ENCODE data around the gene GPR62. TPM values are rescaled to one million over a fixed set of nuclear protein-coding genes. Genes with fewer than 3 reads are reported as not detected.
"Not testable (repeated sequence)": the region's sequence is repeated elsewhere in the genome, so short reads cannot be mapped to it uniquely, and the experiment has no call there.

The GPR62 gene
- polyA plus RNA-seq, 4 donors, result 0.37 to 0.83 (median 0.59) TPM

DNA sequence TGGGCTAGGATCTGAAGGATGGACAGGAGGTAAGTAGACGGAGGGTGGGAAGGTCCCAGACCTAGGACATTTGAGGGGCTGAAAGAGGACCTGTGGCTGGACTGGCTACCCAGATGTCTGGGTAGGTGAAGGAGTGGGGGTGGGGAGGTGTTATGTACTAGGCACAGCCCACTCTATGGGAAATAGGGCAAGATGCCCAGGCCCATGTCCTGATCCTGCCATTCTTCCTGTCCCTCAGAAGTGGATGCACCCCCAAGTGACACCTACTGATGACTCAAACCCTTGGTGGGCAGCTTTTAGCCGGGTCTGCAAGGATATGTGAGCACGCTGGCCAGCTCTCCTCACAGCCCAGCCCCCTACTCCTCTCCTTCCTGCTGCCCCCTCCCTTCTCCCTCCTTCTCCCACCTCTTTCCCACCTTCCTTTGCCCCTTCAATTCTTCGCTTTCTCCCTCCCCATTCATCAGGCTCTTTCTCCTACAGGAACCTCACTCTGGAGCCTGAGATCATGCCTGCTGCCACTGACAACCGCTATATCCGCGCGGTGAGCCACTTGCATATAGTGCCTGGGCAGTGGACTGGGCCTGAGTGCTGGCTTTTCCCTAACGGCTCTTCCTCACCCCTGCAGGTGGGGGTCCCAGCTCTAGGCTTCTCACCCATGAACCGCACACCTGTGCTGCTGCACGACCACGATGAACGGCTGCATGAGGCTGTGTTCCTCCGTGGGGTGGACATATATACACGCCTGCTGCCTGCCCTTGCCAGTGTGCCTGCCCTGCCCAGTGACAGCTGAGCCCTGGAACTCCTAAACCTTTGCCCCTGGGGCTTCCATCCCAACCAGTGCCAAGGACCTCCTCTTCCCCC, 33.3 kb downstream of the GPR62 start:
- no peak for DNase-seq (ENCODE audit: low read depth in 4 of 4, low spot score in 2 of 4)

- not testable (repeated sequence) for DNase-seq (ENCODE audit: low read depth in 4 of 4, low spot score in 2 of 4)
These were observed 35.4 kb downstream of the GPR62 start for GRCh38 chr3:51990501-51990971.

GRCh38 chr3:51992017-51992682, 37.0 kb downstream of the GPR62 start:
- DNase-seq (ENCODE audit: low read depth in 4 of 4, low spot score in 2 of 4), result no peak

GRCh38 chr3:51993657-51994056, 38.5 kb downstream of the GPR62 start:
- not testable (repeated sequence) for DNase-seq (ENCODE audit: low read depth in 4 of 4, low spot score in 2 of 4)

DNA sequence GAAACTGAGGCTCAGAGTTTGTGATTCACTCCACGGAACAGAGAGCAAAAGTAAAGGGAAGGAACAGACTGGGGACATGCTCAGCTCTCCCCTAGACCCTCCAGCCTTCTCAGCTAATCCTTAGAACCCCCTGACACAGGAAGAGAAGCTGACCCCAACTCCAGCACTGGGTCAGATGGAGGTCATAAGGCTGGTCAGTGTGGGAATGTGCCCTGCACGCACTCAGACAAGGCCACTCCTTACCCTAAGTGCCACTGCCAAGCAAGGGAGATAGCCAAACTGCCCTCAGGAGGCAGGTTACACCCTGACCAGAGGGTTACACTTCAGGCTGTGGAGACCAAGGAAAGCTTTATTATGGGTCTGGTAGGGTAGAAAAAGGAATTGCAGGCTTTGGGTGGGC, 39.3 kb downstream of the GPR62 start:
- no peak for DNase-seq (ENCODE audit: low read depth in 4 of 4, low spot score in 2 of 4)

DNA sequence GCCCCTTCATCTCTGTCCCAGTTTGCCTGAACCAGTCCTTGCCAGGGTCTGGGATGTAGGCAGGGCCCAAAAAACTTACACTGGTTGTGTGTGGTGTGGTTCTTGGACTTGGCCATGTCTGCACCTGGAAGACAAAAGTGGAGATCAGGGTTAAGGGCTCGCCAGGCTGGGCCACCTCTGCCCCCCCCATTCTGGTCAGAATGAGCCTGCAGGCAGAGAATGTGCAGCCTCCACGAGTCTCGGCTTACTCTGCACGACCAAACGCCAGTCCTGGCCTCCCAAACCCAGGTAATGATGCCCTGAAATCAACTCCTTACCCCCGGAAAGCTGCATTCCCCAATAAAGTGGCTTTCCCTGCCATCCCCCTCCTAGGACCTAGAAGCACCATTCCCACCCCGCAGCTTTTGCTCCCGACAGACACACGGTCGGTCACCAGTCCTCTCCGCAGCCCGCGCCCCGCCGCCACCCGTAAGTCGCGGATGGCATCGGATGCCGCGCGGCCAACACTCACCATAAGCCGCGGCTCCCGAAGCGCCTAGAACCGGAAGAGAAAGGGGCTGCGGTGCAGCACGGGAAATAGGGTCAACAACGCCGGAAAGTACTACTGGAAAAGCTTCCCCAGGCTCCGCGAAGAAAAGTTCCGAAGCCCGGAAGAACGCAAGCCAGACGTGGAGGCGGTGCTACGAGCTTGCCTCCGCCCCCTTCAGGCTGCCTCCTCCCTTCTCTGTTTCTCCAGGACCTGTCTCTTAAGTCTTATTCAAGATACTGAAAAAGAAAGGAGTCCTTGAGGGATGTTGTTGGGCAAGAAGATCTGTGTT, 40.4 kb downstream of the GPR62 start, which contains the start of gene RPL29:
TSS of gene RPL29 (minus strand) at position 550 of the 818 bp plus-strand sequence. CDS start at position 116, 434 bp downstream.
- DNase-seq (ENCODE audit: low read depth in 4 of 4, low spot score in 2 of 4), result peak in 3 of 4 donors; percentile 82 to 95 (median 91)

GRCh38 chr3:51997172-51997571, 42.0 kb downstream of the GPR62 start:
- no peak for DNase-seq (ENCODE audit: low read depth in 4 of 4, low spot score in 2 of 4)

GRCh38 chr3:51997935-51998596, 42.9 kb downstream of the GPR62 start:
- DNase-seq (ENCODE audit: low read depth in 4 of 4, low spot score in 2 of 4), result no peak

DNA sequence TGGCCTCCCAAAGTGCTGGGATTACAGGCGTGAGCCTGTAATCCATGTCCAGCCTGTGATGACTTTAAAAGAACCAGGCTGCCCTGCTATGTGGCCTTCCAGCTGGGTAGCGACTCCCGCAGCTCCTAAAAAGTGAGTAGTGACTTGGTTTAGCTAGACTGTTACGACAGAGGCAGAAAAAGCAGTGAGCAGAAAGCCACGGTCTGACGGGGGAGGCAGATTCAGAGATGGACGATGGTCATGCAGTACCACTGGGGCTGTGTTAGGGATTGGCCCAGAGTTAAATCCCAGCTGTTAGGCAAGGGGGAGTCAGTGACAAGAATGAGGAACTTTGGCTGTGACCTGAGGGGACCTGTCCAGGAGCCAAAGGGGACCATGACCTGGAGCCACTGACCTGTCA, 43.6 kb downstream of the GPR62 start:
- DNase-seq (ENCODE audit: low read depth in 4 of 4, low spot score in 2 of 4), result no peak

DNA sequence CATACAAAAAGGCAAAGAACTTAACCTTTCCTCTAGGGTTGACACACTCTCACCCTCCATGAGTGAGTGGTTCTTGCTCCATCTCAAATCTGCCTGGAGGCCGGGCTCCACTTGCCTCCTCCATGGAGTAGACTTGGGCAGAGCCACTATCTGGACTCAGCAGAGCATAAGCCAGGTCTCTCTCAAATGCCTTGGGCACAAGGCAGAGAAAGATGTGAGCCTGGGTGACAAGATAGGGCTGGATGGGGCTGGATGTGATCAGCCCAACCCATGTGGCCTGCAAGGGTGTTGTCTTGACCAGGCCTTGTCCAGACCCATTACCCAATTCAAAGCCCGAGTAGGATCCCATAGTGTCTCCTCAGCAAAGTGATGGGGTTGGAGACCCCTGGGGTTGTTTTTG, 44.7 kb downstream of the GPR62 start:
- DNase-seq (ENCODE audit: low read depth in 4 of 4, low spot score in 2 of 4), result no peak

- peak; percentile 41 to 71 (median 60) for DNase-seq (ENCODE audit: low read depth in 4 of 4, low spot score in 2 of 4)
These were observed 46.3 kb downstream of the GPR62 start for GRCh38 chr3:52001443-52001974.

DNA sequence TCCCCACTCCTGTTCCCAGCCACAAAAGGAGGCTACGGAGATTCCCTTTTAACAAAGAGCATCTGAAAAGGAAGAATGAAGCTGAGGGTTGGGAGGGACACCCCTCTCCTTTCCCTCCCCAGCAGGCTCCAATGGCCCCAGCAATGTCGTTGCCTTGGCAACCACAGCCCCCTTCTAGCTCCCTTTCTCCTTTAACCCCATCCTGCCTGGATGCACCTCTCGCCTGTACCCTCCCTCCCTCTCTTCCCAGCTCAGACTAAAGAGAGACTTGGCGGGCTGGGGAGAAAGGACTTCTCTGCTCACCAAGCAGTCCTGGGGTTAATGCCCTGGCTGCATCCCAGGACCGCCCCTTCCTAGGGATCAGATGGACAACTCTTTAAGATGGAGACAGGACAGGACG, 47.6 kb downstream of the GPR62 start:
- no peak for DNase-seq (ENCODE audit: low read depth in 4 of 4, low spot score in 2 of 4)

- peak in 1 of 4 donors; percentile 46 for DNase-seq (ENCODE audit: low read depth in 4 of 4, low spot score in 2 of 4)
These were observed 49.1 kb downstream of the GPR62 start for GRCh38 chr3:52004163-52004787.

DNA sequence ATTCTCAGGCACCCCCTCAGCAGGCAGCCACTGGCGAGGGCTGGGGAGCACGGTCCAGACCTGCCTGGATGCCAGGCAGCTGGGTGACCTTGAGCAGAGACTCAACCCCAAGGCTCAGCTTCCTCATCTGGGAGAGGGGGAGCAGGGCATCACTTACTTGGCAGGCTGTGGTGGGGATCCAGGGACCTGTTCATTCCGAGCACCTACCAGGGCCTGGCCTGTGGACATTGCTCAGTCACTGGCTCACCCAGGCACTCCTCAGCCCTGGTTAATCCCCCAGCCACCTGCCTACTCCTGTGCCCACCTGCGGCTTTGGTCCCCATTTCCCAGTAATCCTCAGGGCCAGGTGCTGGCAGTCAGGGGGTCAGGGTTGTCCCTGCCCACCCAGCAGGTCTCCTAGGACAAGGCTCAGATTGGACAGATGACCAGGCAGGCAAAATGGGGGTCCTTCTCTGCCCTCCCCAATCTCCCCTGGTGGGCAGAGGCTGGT, 49.8 kb downstream of the GPR62 start:
- no peak for DNase-seq (ENCODE audit: low read depth in 4 of 4, low spot score in 2 of 4)

- DNase-seq (ENCODE audit: low read depth in 4 of 4, low spot score in 2 of 4), result peak; percentile 31 to 68 (median 56)
These were observed 50.4 kb downstream of the GPR62 start for GRCh38 chr3:52005571-52005986.

DNA sequence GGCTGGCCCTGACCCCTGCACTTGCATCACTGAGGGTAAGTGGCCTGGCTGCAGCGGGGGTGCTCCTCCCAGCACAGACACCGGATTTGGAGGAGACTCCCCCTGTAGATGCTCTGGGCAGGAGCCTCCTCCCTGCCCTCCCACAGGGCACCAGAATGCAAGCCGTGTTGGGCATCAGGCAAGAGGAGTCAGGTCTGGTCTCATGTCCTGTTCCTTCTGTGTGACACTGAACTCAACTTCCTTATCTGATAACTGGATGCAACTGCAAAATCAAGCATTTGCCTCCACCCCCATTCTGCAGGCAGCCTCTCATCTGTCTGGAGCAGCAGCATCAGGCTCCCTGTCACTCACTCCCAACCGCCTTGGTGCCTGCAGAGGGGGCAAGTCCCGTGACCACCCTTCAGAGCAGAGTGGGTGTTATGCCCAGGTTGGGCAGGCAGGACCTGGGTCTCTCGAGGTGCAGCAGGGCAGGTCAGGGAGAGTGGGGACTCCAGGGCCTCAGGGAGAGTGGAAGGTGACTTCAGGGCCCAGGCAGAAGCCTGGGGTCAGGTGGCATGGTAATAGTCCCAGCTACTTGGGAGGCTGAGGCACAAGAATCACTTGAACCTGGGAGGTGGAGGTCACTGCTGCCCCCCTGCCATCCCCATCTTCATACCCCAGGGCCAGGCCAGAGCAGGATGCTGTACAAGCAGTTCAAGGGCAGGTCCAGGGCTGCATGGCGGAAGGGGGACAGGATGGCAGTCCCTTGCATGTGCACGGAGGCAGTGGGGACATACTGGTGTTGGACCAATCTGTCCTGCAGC, 51.0 kb downstream of the GPR62 start:
- no peak for DNase-seq (ENCODE audit: low read depth in 4 of 4, low spot score in 2 of 4)

GRCh38 chr3:52006820-52007133, 51.6 kb downstream of the GPR62 start:
- DNase-seq (ENCODE audit: low read depth in 4 of 4, low spot score in 2 of 4), result no peak
